ENCODE measurements around the gene MAD1L1.

MAD1L1 gene

DNA sequence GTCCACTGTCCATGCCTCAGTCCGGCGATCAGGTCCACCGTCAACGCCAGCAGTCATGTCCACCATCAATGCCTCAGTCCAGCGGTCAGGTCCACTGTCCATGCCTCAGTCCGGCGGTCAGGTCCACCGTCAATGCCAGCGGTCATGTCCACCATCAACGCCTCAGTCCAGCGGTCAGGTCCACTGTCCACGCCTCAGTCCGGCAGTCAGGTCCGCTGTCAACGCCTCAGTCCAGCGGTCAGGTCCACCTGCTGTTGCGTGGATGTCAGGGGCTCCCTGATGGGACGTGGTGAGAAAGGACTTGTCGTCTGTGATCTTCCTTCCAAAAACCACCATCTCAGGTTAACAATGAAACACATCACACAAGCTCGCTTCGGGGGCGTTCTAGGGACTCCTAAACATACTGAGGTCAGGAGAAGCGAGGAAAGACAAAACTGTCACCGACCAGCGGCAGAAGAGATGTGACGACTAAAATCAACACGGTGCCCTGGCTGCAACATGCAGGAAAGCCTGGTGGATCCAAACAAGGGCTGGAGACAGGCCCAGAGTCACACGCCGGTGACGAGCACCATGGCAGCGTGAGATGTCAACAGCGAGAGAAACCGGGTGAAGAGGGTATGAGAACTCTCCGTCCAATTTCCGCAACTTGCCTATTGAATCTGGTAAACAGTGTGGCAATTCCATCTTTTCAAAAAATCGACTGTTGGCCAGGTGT, 264.2 kb downstream of the MAD1L1 start:
- DNase-seq (ENCODE audit: low spot score), result no peak
- Histone ChIP-seq H3K36me3 (ENCODE audit: low read depth) (no peaks in the 10 kb centered on the region; the same call in 1 of the 2 replicates), H3K27me3 (ENCODE audit: insufficient read depth, poor library complexity, severe bottlenecking) (no peaks in the 10 kb centered on the region), H3K4me1 (ENCODE audit: insufficient read depth, poor library complexity, severe bottlenecking) (no peaks in the 10 kb centered on the region), H3K27ac (ENCODE audit: poor library complexity, severe bottlenecking) (no peak overlapping the region), H3K4me3 (ENCODE audit: severe bottlenecking) (no peak overlapping the region), H3K9me3 (ENCODE audit: severe bottlenecking) (no peaks in the 10 kb centered on the region)
- TF ChIP-seq CTCF (IDR thresholded peaks at IDR 0.05; ENCODE audit: poor library complexity, severe bottlenecking), result no peak
- ATAC-seq (ENCODE audit: low read depth), result no peak

DNA sequence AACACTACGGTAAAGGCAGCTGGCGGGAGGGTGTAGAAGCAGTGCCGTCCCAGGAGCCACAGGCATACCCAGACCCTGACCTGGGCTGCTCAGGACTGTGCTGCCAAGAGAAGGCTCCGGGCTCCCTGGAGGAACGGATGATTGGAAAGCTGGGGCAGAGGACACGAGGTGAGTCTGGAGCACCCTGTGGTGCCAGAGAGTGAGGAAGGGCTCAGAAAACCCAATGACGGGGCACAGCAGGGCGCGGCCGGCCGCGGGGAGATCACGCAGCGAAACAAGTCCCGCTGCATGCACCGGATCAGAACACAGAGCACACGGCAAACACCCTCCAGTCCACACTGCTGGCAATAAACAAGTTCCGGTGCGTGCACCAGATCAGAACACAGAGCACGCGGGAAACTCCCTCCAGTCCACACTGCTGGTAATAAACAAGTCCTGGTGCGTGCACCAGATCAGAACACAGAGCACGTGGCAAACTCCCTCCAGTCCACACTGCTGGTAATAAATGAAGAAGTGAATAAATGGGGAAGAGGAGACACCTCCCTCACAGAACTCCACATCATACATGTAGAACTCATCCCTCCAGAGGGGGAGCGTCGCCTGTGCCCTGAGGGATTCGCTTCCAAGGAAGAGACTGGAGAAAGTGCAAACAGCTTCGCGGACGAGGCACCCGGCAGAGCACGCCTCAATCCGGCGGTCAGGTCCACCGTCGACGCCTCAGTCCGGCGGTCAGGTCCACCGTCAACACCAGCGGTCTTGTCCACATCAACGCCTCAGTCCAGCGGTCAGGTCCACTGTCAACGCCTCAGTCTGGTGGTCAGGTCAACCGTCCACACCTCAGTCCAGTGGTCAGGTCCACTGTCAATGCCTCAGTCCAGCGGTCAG, 265.0 kb downstream of the MAD1L1 start:
- TF ChIP-seq CTCF (IDR thresholded peaks at IDR 0.05; ENCODE audit: poor library complexity, severe bottlenecking), result no peak
- H3K4me1 ChIP-seq (ENCODE audit: insufficient read depth, poor library complexity, severe bottlenecking), result no peaks in the 10 kb centered on the region
- H3K4me3 ChIP-seq (ENCODE audit: severe bottlenecking), result no peak overlapping the region
- no peak for DNase-seq (ENCODE audit: low spot score)
- H3K36me3 ChIP-seq (ENCODE audit: low read depth), result no peaks in the 10 kb centered on the region; the same call in none of the 2 replicates
- H3K27ac ChIP-seq (ENCODE audit: poor library complexity, severe bottlenecking), result no peak overlapping the region
- no peaks in the 10 kb centered on the region for H3K27me3 ChIP-seq (ENCODE audit: insufficient read depth, poor library complexity, severe bottlenecking)
- no peaks in the 10 kb centered on the region for H3K9me3 ChIP-seq (ENCODE audit: severe bottlenecking)
- no peak for ATAC-seq (ENCODE audit: low read depth)

DNA sequence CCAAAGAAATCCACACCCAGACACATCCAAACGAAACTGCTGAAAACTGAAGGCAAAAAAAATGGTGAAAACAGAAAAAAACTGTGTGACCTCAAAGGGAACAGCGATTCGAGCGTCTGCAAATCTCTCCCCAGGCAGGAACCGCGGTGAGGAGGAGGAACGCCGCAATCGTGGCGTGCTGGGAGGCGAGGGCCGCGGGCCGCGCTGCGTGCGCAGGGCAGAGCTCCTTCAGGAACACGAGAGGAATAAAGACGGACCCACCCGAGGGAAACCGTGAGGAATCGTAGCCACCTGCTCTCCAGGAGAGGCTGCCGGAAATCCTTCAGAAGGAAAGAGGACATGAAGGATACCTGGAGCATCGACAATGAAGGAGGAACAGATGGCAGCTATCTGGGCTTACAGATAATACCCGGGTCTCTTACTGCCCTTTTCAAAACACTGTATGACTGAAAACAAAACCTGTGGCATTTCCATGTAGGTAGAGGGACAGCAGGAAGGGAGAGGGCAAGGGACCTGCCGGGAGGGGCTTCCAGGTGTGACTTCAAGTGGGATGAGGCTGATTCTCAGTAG, 266.0 kb downstream of the MAD1L1 start:
- Histone ChIP-seq H3K4me1 (ENCODE audit: insufficient read depth, poor library complexity, severe bottlenecking) (no peaks in the 10 kb centered on the region), H3K36me3 (ENCODE audit: low read depth) (no peaks in the 10 kb centered on the region; the same call in none of the 2 replicates), H3K27me3 (ENCODE audit: insufficient read depth, poor library complexity, severe bottlenecking) (no peaks in the 10 kb centered on the region), H3K27ac (ENCODE audit: poor library complexity, severe bottlenecking) (no peak overlapping the region), H3K9me3 (ENCODE audit: severe bottlenecking) (peaks cover 5% of the 10 kb centered on the region), H3K4me3 (ENCODE audit: severe bottlenecking) (no peak overlapping the region)
- TF ChIP-seq CTCF (IDR thresholded peaks at IDR 0.05; ENCODE audit: poor library complexity, severe bottlenecking), result no peak
- DNase-seq (ENCODE audit: low spot score) (no peak), ATAC-seq (ENCODE audit: low read depth) (no peak)

DNA sequence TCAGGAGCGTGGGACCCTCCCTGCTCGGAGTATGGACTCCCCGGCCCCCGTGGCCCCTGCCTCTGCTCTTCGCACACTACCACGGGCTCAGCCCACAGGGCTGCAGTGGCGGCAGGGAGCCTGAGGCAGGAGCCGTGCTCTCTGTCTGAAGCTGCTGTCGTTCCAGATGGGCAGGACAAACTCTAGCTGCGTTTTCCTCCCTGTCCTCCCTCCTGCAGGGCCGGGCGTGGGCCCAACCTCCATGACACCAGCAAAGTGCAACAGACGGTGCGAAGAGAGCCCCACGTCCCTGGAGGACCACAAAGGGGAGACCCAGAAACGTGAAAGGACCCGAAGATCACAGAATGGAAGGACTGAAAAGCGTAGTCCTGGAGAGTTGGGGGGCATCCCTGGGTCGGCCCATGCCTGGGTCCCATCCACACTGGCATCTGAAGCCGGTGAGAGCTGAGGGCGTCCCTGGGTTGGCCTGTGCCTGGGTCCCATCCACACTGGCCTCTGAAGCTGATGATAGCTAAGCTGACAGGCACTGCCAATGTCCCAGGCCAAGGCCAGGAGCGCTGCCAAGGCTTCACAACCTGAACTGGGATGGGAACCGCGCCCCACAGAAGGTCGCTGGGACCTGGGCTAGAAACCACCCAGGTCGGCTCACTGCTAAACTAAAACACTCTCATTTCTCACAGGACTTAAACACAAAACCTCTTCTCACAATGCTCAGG, 267.0 kb downstream of the MAD1L1 start:
- no peak overlapping the region for H3K27ac ChIP-seq (ENCODE audit: poor library complexity, severe bottlenecking)
- H3K9me3 ChIP-seq (ENCODE audit: severe bottlenecking), result peaks cover 5% of the 10 kb centered on the region
- H3K4me3 ChIP-seq (ENCODE audit: severe bottlenecking), result no peak overlapping the region
- no peaks in the 10 kb centered on the region for H3K27me3 ChIP-seq (ENCODE audit: insufficient read depth, poor library complexity, severe bottlenecking)
- DNase-seq (ENCODE audit: low spot score), result no peak
- peaks cover 3% of the 10 kb centered on the region for H3K36me3 ChIP-seq (ENCODE audit: low read depth)
- H3K4me1 ChIP-seq (ENCODE audit: insufficient read depth, poor library complexity, severe bottlenecking), result no peaks in the 10 kb centered on the region
- no peak for ATAC-seq (ENCODE audit: low read depth)
- TF ChIP-seq CTCF (IDR thresholded peaks at IDR 0.05; ENCODE audit: poor library complexity, severe bottlenecking), result no peak

Data from RWPE2 (cell line).